ENCODE measurements around the gene ELMOD3. TPM values are rescaled to one million over a fixed set of nuclear protein-coding genes. Genes with fewer than 3 reads are reported as not detected.

The ELMOD3 gene
- polyA plus RNA-seq, 1 donor from 2014 or later, result 39.7 TPM

GRCh38 chr2:85385746-85386145 lies 31.2 kb downstream of the ELMOD3 start:
- no peaks in the 10 kb centered on the region for H3K79me2 ChIP-seq (replicated peaks; ENCODE audit: insufficient read depth, low read length)
- no peak overlapping the region for H2AFZ ChIP-seq (ENCODE audit: low read depth, low read length)
- H3K4me3 ChIP-seq (ENCODE audit: low read length), result no peak overlapping the region
- no peak overlapping the region for H3K9ac ChIP-seq (ENCODE audit: low read length)
- no peaks in the 10 kb centered on the region for H4K20me1 ChIP-seq (ENCODE audit: insufficient read depth)
- H3K9me2 ChIP-seq (ENCODE audit: insufficient read depth, low read length), result no peaks in the 10 kb centered on the region
- H3K4me2 ChIP-seq (ENCODE audit: low read length), result no peak overlapping the region
- TF ChIP-seq EP300 (conservative IDR thresholded peaks at IDR 0.05; ENCODE audit: poor library complexity, severe bottlenecking) (no peak), POLR2AphosphoS5 (IDR thresholded peaks at IDR 0.05) (no peak), EZH2 (IDR thresholded peaks at IDR 0.05; ENCODE audit: borderline replicate concordance, insufficient read depth, low read length, poor library complexity, severe bottlenecking) (no peak), MXI1 (conservative IDR thresholded peaks at IDR 0.05; ENCODE audit: poor library complexity, severe bottlenecking) (no peak), SMC3 (conservative IDR thresholded peaks at IDR 0.05; ENCODE audit: poor library complexity) (no peak), RAD21 (conservative IDR thresholded peaks at IDR 0.05) (no peak), TAF1 (IDR thresholded peaks at IDR 0.05; ENCODE audit: low read depth) (no peak)
- TF ChIP-seq, protein P1, sequence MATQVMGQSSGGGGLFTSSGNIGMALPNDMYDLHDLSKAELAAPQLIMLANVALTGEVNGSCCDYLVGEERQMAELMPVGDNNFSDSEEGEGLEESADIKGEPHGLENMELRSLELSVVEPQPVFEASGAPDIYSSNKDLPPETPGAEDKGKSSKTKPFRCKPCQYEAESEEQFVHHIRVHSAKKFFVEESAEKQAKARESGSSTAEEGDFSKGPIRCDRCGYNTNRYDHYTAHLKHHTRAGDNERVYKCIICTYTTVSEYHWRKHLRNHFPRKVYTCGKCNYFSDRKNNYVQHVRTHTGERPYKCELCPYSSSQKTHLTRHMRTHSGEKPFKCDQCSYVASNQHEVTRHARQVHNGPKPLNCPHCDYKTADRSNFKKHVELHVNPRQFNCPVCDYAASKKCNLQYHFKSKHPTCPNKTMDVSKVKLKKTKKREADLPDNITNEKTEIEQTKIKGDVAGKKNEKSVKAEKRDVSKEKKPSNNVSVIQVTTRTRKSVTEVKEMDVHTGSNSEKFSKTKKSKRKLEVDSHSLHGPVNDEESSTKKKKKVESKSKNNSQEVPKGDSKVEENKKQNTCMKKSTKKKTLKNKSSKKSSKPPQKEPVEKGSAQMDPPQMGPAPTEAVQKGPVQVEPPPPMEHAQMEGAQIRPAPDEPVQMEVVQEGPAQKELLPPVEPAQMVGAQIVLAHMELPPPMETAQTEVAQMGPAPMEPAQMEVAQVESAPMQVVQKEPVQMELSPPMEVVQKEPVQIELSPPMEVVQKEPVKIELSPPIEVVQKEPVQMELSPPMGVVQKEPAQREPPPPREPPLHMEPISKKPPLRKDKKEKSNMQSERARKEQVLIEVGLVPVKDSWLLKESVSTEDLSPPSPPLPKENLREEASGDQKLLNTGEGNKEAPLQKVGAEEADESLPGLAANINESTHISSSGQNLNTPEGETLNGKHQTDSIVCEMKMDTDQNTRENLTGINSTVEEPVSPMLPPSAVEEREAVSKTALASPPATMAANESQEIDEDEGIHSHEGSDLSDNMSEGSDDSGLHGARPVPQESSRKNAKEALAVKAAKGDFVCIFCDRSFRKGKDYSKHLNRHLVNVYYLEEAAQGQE (IDR thresholded peaks at IDR 0.05; ENCODE audit: borderline replicate concordance), result no peak
- TF ChIP-seq, protein P2, sequence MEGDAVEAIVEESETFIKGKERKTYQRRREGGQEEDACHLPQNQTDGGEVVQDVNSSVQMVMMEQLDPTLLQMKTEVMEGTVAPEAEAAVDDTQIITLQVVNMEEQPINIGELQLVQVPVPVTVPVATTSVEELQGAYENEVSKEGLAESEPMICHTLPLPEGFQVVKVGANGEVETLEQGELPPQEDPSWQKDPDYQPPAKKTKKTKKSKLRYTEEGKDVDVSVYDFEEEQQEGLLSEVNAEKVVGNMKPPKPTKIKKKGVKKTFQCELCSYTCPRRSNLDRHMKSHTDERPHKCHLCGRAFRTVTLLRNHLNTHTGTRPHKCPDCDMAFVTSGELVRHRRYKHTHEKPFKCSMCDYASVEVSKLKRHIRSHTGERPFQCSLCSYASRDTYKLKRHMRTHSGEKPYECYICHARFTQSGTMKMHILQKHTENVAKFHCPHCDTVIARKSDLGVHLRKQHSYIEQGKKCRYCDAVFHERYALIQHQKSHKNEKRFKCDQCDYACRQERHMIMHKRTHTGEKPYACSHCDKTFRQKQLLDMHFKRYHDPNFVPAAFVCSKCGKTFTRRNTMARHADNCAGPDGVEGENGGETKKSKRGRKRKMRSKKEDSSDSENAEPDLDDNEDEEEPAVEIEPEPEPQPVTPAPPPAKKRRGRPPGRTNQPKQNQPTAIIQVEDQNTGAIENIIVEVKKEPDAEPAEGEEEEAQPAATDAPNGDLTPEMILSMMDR (IDR thresholded peaks at IDR 0.05; ENCODE audit: poor library complexity, severe bottlenecking), result no peak
- no peaks in the 10 kb centered on the region for H3K36me3 ChIP-seq (ENCODE audit: insufficient read depth, low read length)
- H3K27me3 ChIP-seq (ENCODE audit: insufficient read depth, low read depth, low read length), result no peaks in the 10 kb centered on the region
- no peak overlapping the region for H3K27ac ChIP-seq (ENCODE audit: low read length)
- no peaks in the 10 kb centered on the region for H3K9me3 ChIP-seq (ENCODE audit: low read length)
- H3F3A ChIP-seq (ENCODE audit: insufficient read depth, low read length, poor library complexity, severe bottlenecking), result no peaks in the 10 kb centered on the region

DNA sequence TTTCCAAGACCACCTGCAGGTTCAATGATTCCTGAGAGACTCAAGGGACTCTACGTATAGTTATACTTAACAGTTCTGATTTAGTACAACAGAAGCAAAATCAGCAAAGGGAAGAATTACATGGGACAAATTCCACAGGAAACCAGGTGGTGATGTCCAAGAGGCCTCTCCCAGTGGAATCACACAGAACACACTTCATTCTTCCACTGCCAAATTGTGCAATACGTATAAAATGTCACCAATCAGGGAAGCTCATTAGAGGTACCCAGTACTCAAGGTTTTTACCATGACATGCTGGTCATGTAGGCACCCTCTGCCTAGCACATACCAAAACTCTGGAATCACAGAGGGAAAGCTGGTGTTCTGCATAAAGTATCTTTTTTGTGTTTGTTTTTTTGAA lies 33.2 kb downstream of the ELMOD3 start:
- Histone ChIP-seq H3K4me2 (ENCODE audit: low read length) (no peak overlapping the region), H3K36me3 (ENCODE audit: insufficient read depth, low read length) (no peaks in the 10 kb centered on the region), H3K27me3 (ENCODE audit: insufficient read depth, low read depth, low read length) (no peaks in the 10 kb centered on the region), H3K79me2 (replicated peaks; ENCODE audit: insufficient read depth, low read length) (no peaks in the 10 kb centered on the region), H3K27ac (ENCODE audit: low read length) (no peak overlapping the region), H3K4me3 (ENCODE audit: low read length) (no peak overlapping the region), H2AFZ (ENCODE audit: low read depth, low read length) (no peak overlapping the region), H3K9me2 (ENCODE audit: insufficient read depth, low read length) (no peaks in the 10 kb centered on the region), H3K9ac (ENCODE audit: low read length) (no peak overlapping the region), H3K9me3 (ENCODE audit: low read length) (no peaks in the 10 kb centered on the region), H4K20me1 (ENCODE audit: insufficient read depth) (no peaks in the 10 kb centered on the region), H3F3A (ENCODE audit: insufficient read depth, low read length, poor library complexity, severe bottlenecking) (no peaks in the 10 kb centered on the region)
- TF ChIP-seq, protein P1 (IDR thresholded peaks at IDR 0.05; ENCODE audit: borderline replicate concordance), result no peak
- TF ChIP-seq POLR2AphosphoS5 (IDR thresholded peaks at IDR 0.05) (no peak), EP300 (conservative IDR thresholded peaks at IDR 0.05; ENCODE audit: poor library complexity, severe bottlenecking) (no peak), RAD21 (conservative IDR thresholded peaks at IDR 0.05) (no peak), MXI1 (conservative IDR thresholded peaks at IDR 0.05; ENCODE audit: poor library complexity, severe bottlenecking) (no peak), SMC3 (conservative IDR thresholded peaks at IDR 0.05; ENCODE audit: poor library complexity) (no peak), TAF1 (IDR thresholded peaks at IDR 0.05; ENCODE audit: low read depth) (no peak), EZH2 (IDR thresholded peaks at IDR 0.05; ENCODE audit: borderline replicate concordance, insufficient read depth, low read length, poor library complexity, severe bottlenecking) (no peak)
- TF ChIP-seq, protein P2 (IDR thresholded peaks at IDR 0.05; ENCODE audit: poor library complexity, severe bottlenecking), result no peak

Data from neural cell (in vitro differentiated cells).